HCT116 (cell line): ENCODE measurements around the gene L3HYPDH. TPM values are rescaled to one million over a fixed set of nuclear protein-coding genes. Genes with fewer than 3 reads are reported as not detected.

ENCODE experiments used
- ATAC-seq: fragments of 200-7000 bp; cut with Tn5 transposase; 2 replicates; pipeline ENCODE4 v1.9.1; 2020; ENCODE audit warnings: mild to moderate bottlenecking, moderate library complexity
- BruUV-seq: library from RNA; stranded (reverse); fragments of 400-500 nt; replicated peaks from 2 replicates; lab custom pipeline; 2021; lab: Mats Ljungman, UMichigan
- CTCF ChIA-PET: fragments of 300-600 bp; sonication (Branson Sonifier 250); formaldehyde crosslinking; loops from one replicate; lab custom pipeline; 2021; ENCODE audit warnings: antibody characterized with exemption; lab: Charles Lee
- POLR2A ChIA-PET: fragments of 300-600, 350-600 bp; sonication (Branson Sonifier 250); formaldehyde crosslinking; loops from one replicate; lab custom pipeline; 2021; ENCODE audit warnings: antibody characterized with exemption; lab: Charles Lee
- RAD21 ChIA-PET, 2 experiments: fragments of 300-600 bp; sonication (Branson Sonifier 250); formaldehyde crosslinking; loops; one replicate each; lab custom pipeline; 2023; ENCODE audit warnings: low total read pairs in 2 of 2; ENCODE audit not compliant: uncharacterized antibody in 2 of 2, unreplicated experiment in 2 of 2, low non-redundant PET in 1 of 2; lab: Charles Lee
- DNase-seq: peaks from one replicate; pipeline ENCODE4 v3.0.0-alpha.2; 2010; ENCODE audit warnings: low read depth, low spot score
- H2AFZ ChIP-seq: fragments of 200-600 bp; shearing (Covaris generic), sonication (generic); 2 replicates; pipeline ENCODE4 v1.6.1; 2017; ENCODE audit warnings: low read depth, mixed run types, mixed read lengths, antibody characterized with exemption, low read length; ENCODE audit not compliant: poor library complexity, severe bottlenecking
- H3K27ac ChIP-seq: 2 replicates; pipeline ENCODE4 v1.5.1; 2012; ENCODE audit warnings: low read depth, low read length
- H3K27me3 ChIP-seq: fragments of 200-600 bp; sonication (generic); 2 replicates; pipeline ENCODE4 v1.6.1; 2016; ENCODE audit warnings: mixed run types, low read length, mixed read lengths; ENCODE audit not compliant: insufficient read depth
- H3K36me3 ChIP-seq, 2 experiments: fragments of 200-500 bp in 1 of 2; fragments of 200-600 bp in 1 of 2; sonication (Bioruptor generic) in 1 of 2; sonication (generic) in 1 of 2; 2 replicates each; pipeline versions ENCODE4 v1.5.1 to v1.6.1; 2014 to 2016; ENCODE audit warnings: low read length in 2 of 2, inconsistent platforms in 1 of 2, mixed read lengths in 1 of 2, mixed run types in 1 of 2; ENCODE audit not compliant: insufficient read depth in 2 of 2, control insufficient read depth in 1 of 2
- H3K4me1 ChIP-seq, 2 experiments: fragments of 200-600 bp in 1 of 2; sonication (generic) in 1 of 2; 2 replicates each; pipeline versions ENCODE4 v1.5.1 to v1.6.1; 2012 to 2017; ENCODE audit warnings: low read length in 2 of 2, inconsistent platforms in 1 of 2, mild to moderate bottlenecking in 1 of 2, mixed read lengths in 1 of 2, mixed run types in 1 of 2, moderate library complexity in 1 of 2; ENCODE audit not compliant: insufficient read depth in 2 of 2, control insufficient read depth in 1 of 2
- H3K4me2 ChIP-seq: fragments of 200-600 bp; sonication (generic); 2 replicates; pipeline ENCODE4 v1.6.1; 2017; ENCODE audit warnings: mixed run types, low read length, mixed read lengths
- H3K4me3 ChIP-seq, 2 experiments: fragments of 200-600 bp in 1 of 2; sonication (generic) in 1 of 2; replicated peaks in 1 of 2; 2 replicates each; pipeline ENCODE4 v1.5.1; 2011 to 2016; ENCODE audit warnings: low read length in 2 of 2, control low read depth in 1 of 2, low read depth in 1 of 2, mild to moderate bottlenecking in 1 of 2, mixed read lengths in 1 of 2, mixed run types in 1 of 2
- H3K79me2 ChIP-seq: fragments of 200-600 bp; sonication (generic); 2 replicates; pipeline ENCODE4 v1.6.1; 2017; ENCODE audit warnings: mild to moderate bottlenecking, mixed run types, low read length, moderate library complexity, mixed read lengths; ENCODE audit not compliant: insufficient read depth
- H3K9ac ChIP-seq: fragments of 200-600 bp; sonication (generic); 2 replicates; pipeline ENCODE4 v1.6.1; 2016; ENCODE audit warnings: low read length, mixed read lengths
- H3K9me2 ChIP-seq: fragments of 200-600 bp; sonication (generic), shearing (Covaris generic); 2 replicates; pipeline ENCODE4 v1.6.1; 2017; ENCODE audit warnings: mixed run types, mild to moderate bottlenecking, moderate library complexity; ENCODE audit not compliant: insufficient read depth
- H3K9me3 ChIP-seq, 2 experiments: fragments of 200-500 bp in 1 of 2; fragments of 200-600 bp in 1 of 2; sonication (Bioruptor generic) in 1 of 2; sonication (generic) in 1 of 2; 2 replicates each; pipeline ENCODE4 v1.6.1; 2014 to 2017; ENCODE audit warnings: low read length in 2 of 2, mixed read lengths in 2 of 2, inconsistent platforms in 1 of 2, low read depth in 1 of 2, mild to moderate bottlenecking in 1 of 2, mixed run types in 1 of 2, moderate library complexity in 1 of 2; ENCODE audit not compliant: control insufficient read depth in 1 of 2, insufficient read depth in 1 of 2
- H4K20me1 ChIP-seq: fragments of 200-600 bp; sonication (generic), shearing (Covaris generic); 2 replicates; pipeline ENCODE4 v1.6.1; 2017; ENCODE audit warnings: mixed run types, mild to moderate bottlenecking, moderate library complexity; ENCODE audit not compliant: insufficient read depth
- ATF3 ChIP-seq: IDR thresholded peaks from 2 replicates; pipeline ENCODE4 v1.6.1; 2012
- CBX3 ChIP-seq: IDR thresholded peaks from 2 replicates; pipeline ENCODE4 v1.6.1; 2012; ENCODE audit warnings: low read depth
- EGR1 ChIP-seq: IDR thresholded peaks from 2 replicates; pipeline ENCODE4 v1.6.1; 2012; ENCODE audit warnings: low read depth
- ELF1 ChIP-seq: IDR thresholded peaks from 2 replicates; pipeline ENCODE4 v1.6.1; 2012; ENCODE audit warnings: low read depth, borderline replicate concordance
- EZH2 ChIP-seq: fragments of 200-600 bp; sonication (generic); IDR thresholded peaks from 2 replicates; pipeline ENCODE4 v1.6.1; 2017; ENCODE audit warnings: antibody characterized with exemption, mixed run types
- EZH2phosphoT487 ChIP-seq: fragments of 200-600 bp; IDR thresholded peaks from 2 replicates; pipeline ENCODE4 v1.6.1; 2018; ENCODE audit warnings: antibody characterized with exemption, borderline replicate concordance
- JUND ChIP-seq: IDR thresholded peaks from 2 replicates; pipeline ENCODE4 v1.6.1; 2012
- POLR2A ChIP-seq: IDR thresholded peaks from 2 replicates; pipeline ENCODE4 v1.7.0; 2011; ENCODE audit warnings: borderline replicate concordance; ENCODE audit not compliant: insufficient read depth, insufficient read length; ENCODE audit errors: extremely low read depth
- POLR2AphosphoS5 ChIP-seq: IDR thresholded peaks from 2 replicates; pipeline ENCODE4 v1.6.1; 2011; ENCODE audit warnings: mild to moderate bottlenecking, low read depth, low read length, moderate library complexity
- RAD21 ChIP-seq: IDR thresholded peaks from 2 replicates; pipeline ENCODE4 v1.6.1; 2012; ENCODE audit warnings: low read depth, mild to moderate bottlenecking
- REST ChIP-seq: IDR thresholded peaks from 2 replicates; pipeline ENCODE4 v1.6.1; 2012; ENCODE audit warnings: low read depth
- SIN3A ChIP-seq: IDR thresholded peaks from 2 replicates; pipeline ENCODE4 v1.6.1; 2012; ENCODE audit warnings: low read depth
- SP1 ChIP-seq: IDR thresholded peaks from 2 replicates; pipeline ENCODE4 v1.6.1; 2012; ENCODE audit warnings: low read depth
- SRF ChIP-seq: IDR thresholded peaks from 2 replicates; pipeline ENCODE4 v1.6.1; 2012; ENCODE audit warnings: low read depth
- TCF7L2 ChIP-seq: IDR thresholded peaks from 2 replicates; pipeline ENCODE4 v1.7.0; 2011; ENCODE audit warnings: borderline replicate concordance, inconsistent platforms; ENCODE audit not compliant: insufficient read depth, insufficient read length; ENCODE audit errors: extremely low read depth
- YY1 ChIP-seq: IDR thresholded peaks from 2 replicates; pipeline ENCODE4 v1.6.1; 2011; ENCODE audit warnings: low read length, low read depth, moderate library complexity, mild to moderate bottlenecking; ENCODE audit not compliant: insufficient replicate concordance; ENCODE audit errors: extremely low read depth
- ZFX ChIP-seq: fragments of 450-650 bp; IDR thresholded peaks from 2 replicates; pipeline ENCODE4 v1.6.1; 2017
- ZNF274 ChIP-seq: fragments of 200-500 bp; sonication (Bioruptor generic); IDR thresholded peaks from 2 replicates; pipeline ENCODE4 v1.6.1; 2014; ENCODE audit warnings: mild to moderate bottlenecking, low read depth, low read length, inconsistent platforms
- intact Hi-C: fragments of 100-400 bp; cut with micrococcal nuclease; formaldehyde crosslinking; loops from 2 replicates; pipeline ENCODE4 v1.10.0; 2022
- total RNA-seq: library from RNA; stranded (reverse); gene quantifications from one replicate; pipeline ENCODE4 v1.2.1, GENCODE V29; 2021; ENCODE audit not compliant: unreplicated experiment
- TF ChIP-seq, protein P1 (sequence below): IDR thresholded peaks from 2 replicates; pipeline ENCODE4 v1.6.1; 2012

The L3HYPDH gene
- total RNA-seq, 1 experiment from 2014 or later, result 19.5 TPM

DNA sequence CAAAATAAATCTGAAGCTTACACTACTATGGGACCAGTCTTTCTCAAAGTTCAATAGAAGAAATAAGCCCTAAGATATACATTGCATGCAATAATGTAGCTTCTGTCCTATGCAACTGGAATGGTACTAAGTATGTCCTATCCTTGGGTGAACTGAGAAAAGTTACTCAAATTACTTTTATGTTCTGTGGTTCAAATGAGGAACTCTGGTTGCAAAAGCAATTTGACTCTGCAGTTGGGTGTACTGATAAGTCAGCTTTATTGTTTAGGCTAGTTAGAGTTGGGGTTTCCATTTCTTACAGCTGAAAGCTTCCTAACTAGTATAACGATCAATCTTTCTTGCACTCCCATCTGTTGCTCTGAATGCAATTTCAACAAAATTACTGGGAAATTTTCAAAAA, 48.2 kb downstream of the L3HYPDH start:
- H3K4me3 ChIP-seq, result no peak overlapping the region
- no peak overlapping the region for H2AFZ ChIP-seq
- TF ChIP-seq JUND (no peak), EZH2 (no peak), ZNF274 (no peak), ZFX (no peak), ELF1 (no peak), SIN3A (no peak), EGR1 (no peak), RAD21 (no peak), POLR2A (no peak), ATF3 (no peak), POLR2AphosphoS5 (no peak), REST (no peak), SRF (no peak), EZH2phosphoT487 (no peak), YY1 (no peak), CBX3 (no peak), SP1 (no peak), TCF7L2 (no peak)
- TF ChIP-seq, protein P1, sequence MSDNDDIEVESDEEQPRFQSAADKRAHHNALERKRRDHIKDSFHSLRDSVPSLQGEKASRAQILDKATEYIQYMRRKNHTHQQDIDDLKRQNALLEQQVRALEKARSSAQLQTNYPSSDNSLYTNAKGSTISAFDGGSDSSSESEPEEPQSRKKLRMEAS, result no peak
- TF ChIP-seq, all 23 proteins: peak for 0
- H3K4me2 ChIP-seq, result no peak overlapping the region
- intact Hi-C loops, result no loop called here
- H4K20me1 ChIP-seq, result no peaks in the 10 kb centered on the region
- H3K9me3 ChIP-seq, result no peaks in the 10 kb centered on the region
- no TSS peak for BruUV-seq
- no peak for DNase-seq
- no peak for ATAC-seq
- H3K27me3 ChIP-seq, result no peaks in the 10 kb centered on the region
- no peaks in the 10 kb centered on the region for H3K9me2 ChIP-seq
- POLR2A ChIA-PET, result no interaction called here
- no peaks in the 10 kb centered on the region for H3K36me3 ChIP-seq
- H3K4me1 ChIP-seq, result peaks cover 4 to 7% of the 10 kb centered on the region in 2 experiments; a peak in 1 of 4 replicates
- CTCF ChIA-PET, result no interaction called here
- H3K79me2 ChIP-seq, result no peaks in the 10 kb centered on the region
- RAD21 ChIA-PET, result no interaction called here
- H3K27ac ChIP-seq, result no peak overlapping the region
- no peak overlapping the region for H3K9ac ChIP-seq
